GM21423 (cell line): ENCODE results near the gene PZP.

ENCODE experiments used
- ATAC-seq: cut with Tn5 transposase; IDR thresholded peaks from one replicate; pipeline ENCODE4 v1.9.1; 2021; ENCODE audit warnings: mild to moderate bottlenecking, moderate library complexity; ENCODE audit not compliant: unreplicated experiment

The PZP gene

GRCh38 chr12:9127936-9128663 is 80.1 kb downstream of the PZP start:
- ATAC-seq: no peak

- ATAC-seq: no peak
Measured at GRCh38 chr12:9127484-9127883, 80.7 kb downstream of the PZP start.

GRCh38 chr12:9124383-9125031 is 83.7 kb downstream of the PZP start:
- no peak for ATAC-seq

- ATAC-seq: no peak
Measured at GRCh38 chr12:9123781-9124382, 84.3 kb downstream of the PZP start.

- ATAC-seq: no peak
Measured at GRCh38 chr12:9122091-9122609, 86.0 kb downstream of the PZP start.

GRCh38 chr12:9120487-9121184 is 87.6 kb downstream of the PZP start:
- no peak for ATAC-seq

- ATAC-seq: peak; percentile 75
Measured at GRCh38 chr12:9118158-9118557, 90.0 kb downstream of the PZP start.

GRCh38 chr12:9115731-9116559 is 92.2 kb downstream of the PZP start, which contains the start of gene A2M:
Gene A2M, minus strand, starts transcription at chr12:9115919. Its CDS starts 70 bp downstream, at chr12:9115849.
- ATAC-seq: no peak

- no peak for ATAC-seq
Measured at GRCh38 chr12:9114946-9115345, 93.2 kb downstream of the PZP start.

- no peak for ATAC-seq
Measured at GRCh38 chr12:9113987-9114309, 94.2 kb downstream of the PZP start.

- ATAC-seq: no peak
Measured at GRCh38 chr12:9113296-9113986, 94.8 kb downstream of the PZP start.

GRCh38 chr12:9112076-9112853 is 95.9 kb downstream of the PZP start:
- ATAC-seq: no peak

GRCh38 chr12:9111525-9111924 is 96.7 kb downstream of the PZP start:
- ATAC-seq: no peak

- ATAC-seq: no peak
Measured at GRCh38 chr12:9109737-9110491, 98.3 kb downstream of the PZP start.

- no peak for ATAC-seq
Measured at GRCh38 chr12:9109213-9109522, 99.0 kb downstream of the PZP start.

- no peak for ATAC-seq
Measured at GRCh38 chr12:9108504-9109212, 99.5 kb downstream of the PZP start.

- no peak for ATAC-seq
Measured at GRCh38 chr12:9107542-9107873, 100.7 kb downstream of the PZP start.
